Pancreas (tissue), 10 donors: ENCODE measurements around the gene VEGFC. TPM values are rescaled to one million over a fixed set of nuclear protein-coding genes. Genes with fewer than 3 reads are reported as not detected.

ENCODE experiments used
- ATAC-seq, 4 donors: fragments of 200-7000 bp; cut with Tn5 transposase; one replicate each; pipeline versions ENCODE4 v1.8.0 to v1.9.1; 2020; ENCODE audit warnings: mild to moderate bottlenecking in 4 of 4, moderate library complexity in 4 of 4
- DNase-seq, 6 donors: peaks; one replicate each; pipeline ENCODE4 v3.0.0-alpha.2; 2020
- FAIRE-seq: peaks from 2 replicates; lab custom pipeline; 2012; peaks lifted over from hg19 to GRCh38; lab: Jason Lieb, UNC
- H3K27ac ChIP-seq, 4 donors: fragments of 200-600 bp; sonication (generic); 1 replicate in 3 of 4; 2 replicates in 1 of 4; pipeline versions ENCODE4 v1.5.0 to v1.8.0; 2020
- H3K27me3 ChIP-seq, 4 donors: fragments of 200-600 bp; one replicate each; pipeline ENCODE4 v1.8.0; 2021
- H3K36me3 ChIP-seq, 3 donors: fragments of 200-600 bp; sonication (generic) in 1 of 3; one replicate each; pipeline versions ENCODE4 v1.5.0 to v1.8.0; 2020 to 2021
- H3K4me1 ChIP-seq, 3 donors: fragments of 200-600 bp; one replicate each; pipeline ENCODE4 v1.8.0; 2021
- H3K4me3 ChIP-seq, 4 donors: fragments of 200-600 bp; sonication (generic) in 2 of 4; one replicate each; pipeline versions ENCODE4 v1.5.0 to v1.8.0; 2020 to 2021
- H3K9me3 ChIP-seq, 4 donors: fragments of 200-600 bp; one replicate each; pipeline ENCODE4 v1.8.0; 2021
- CTCF ChIP-seq, 4 donors: fragments of 200-600 bp; sonication (generic) in 3 of 4; IDR thresholded peaks; one replicate each; pipeline versions ENCODE4 v1.5.0 to v1.8.0; 2021; ENCODE audit warnings: antibody characterized with exemption in 4 of 4
- whole genome bisulfite sequencing, 2 donors: extraction: QIAGEN DNeasy Blood & Tissue Kit; methylation state at CpG; one replicate each; pipeline ENCODE4 v1.1.7; 2013; 5-methylcytosine and 5-hydroxymethylcytosine counted together
- intact Hi-C, 3 donors: fragments of 100-400 bp; cut with DNase I; formaldehyde crosslinking; loops; one replicate each; pipeline versions ENCODE4 v1.11.1 to v1.14.2; 2022
- polyA plus RNA-seq, 2 donors: library from polyadenylated mRNA; stranded (reverse); fragments of 200-250 nt; gene quantifications; one replicate each; pipeline ENCODE4 v1.2.3, GENCODE V29; 2013
- total RNA-seq, 6 donors: library from RNA; stranded (reverse); fragmentation: NEBNext Ultra II Directional in 4 of 6; extraction: Animal tissue kit (Norgen Biotek cat#: 25700) in 4 of 6; gene quantifications; one replicate each; pipeline versions ENCODE4 v1.2.1 to v1.2.4, GENCODE V29; 2021 to 2023
- donor health status: healthy with polysubstance abuse.
- donor health status: DM: no; HTN: no; CAD: no; lungs with moderate emphysema.
- donor health status: DM: no; HTN: no; CAD: no.
- donor health status: control.
- donor health status: control.
- donor health status: Bipolar disorder and iron deficiency.
- donor health status: DM: yes; HTN: yes; CAD: no.
- donor health status: DM: no; HTN: no; CAD: no.
- donor health status: DM: no; HTN: no; CAD: no.
- donor health status: DM: yes; HTN: yes; CAD: no.

VEGFC gene
- total and polyA plus RNA-seq, 8 donors = 0.67 to 3.3 (median 1.1) TPM

DNA sequence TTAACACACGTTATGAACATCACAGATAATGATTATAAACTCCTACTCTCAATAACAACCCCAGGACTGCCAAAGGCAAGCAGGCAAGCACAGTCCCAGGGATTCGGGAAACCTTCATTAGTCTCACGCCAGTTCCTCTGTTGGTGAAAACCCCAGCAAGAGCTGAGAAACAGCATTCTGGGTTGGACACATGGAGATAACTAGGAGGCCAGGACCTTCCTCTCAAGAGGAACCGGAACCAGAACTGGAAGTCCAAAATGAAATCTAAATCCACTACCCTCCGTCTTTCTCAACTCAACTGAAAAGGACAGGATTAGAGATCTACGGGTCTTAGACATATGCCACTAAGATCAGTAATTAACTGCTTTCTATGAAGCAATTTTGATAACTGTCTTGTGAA lies 3.8 kb downstream of the VEGFC start:
- ATAC-seq (no peak), FAIRE-seq (no peak), DNase-seq (no peak)
- Histone ChIP-seq H3K9me3 (no peaks in the 10 kb centered on the region), H3K4me1 (no peaks in the 10 kb centered on the region), H3K4me3 (no peak overlapping the region), H3K27me3 (peaks cover 0 to 7% (median 3%) of the 10 kb centered on the region in 4 donors), H3K27ac (no peak overlapping the region), H3K36me3 (no peaks in the 10 kb centered on the region)
- 65 to 74% methylated on average over 6 of the region's 6 CpGs for whole genome bisulfite sequencing, 2 donors
- TF ChIP-seq CTCF (IDR thresholded peaks at IDR 0.05) = no peak
- intact Hi-C loops = no loop called here

DNA sequence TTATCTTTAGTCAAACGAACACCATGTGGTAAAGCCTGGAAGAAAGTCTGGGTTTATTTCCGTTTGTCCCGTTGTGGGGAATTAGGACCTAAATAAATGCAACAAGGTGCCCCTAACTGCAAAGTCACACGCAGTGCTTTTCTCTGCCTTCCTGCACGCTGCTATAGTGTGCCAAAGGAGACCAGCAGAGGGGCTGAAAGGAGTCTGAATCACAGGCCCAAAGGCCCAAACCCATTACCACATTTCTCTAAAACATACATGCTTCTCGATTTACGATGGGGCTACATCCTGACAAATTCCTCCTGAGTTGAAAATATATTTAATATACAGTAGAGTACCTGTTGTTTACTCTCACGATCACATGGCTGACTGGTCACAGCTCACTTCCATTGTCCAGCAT lies 4.5 kb downstream of the VEGFC start:
- no peaks in the 10 kb centered on the region for H3K36me3 ChIP-seq
- peaks cover 0 to 7% (median 3%) of the 10 kb centered on the region in 4 donors for H3K27me3 ChIP-seq
- intact Hi-C loops = no loop called here
- DNase-seq = no peak
- H3K9me3 ChIP-seq = no peaks in the 10 kb centered on the region
- TF ChIP-seq CTCF (IDR thresholded peaks at IDR 0.05) = no peak
- no peak for FAIRE-seq
- no peak for ATAC-seq
- no peak overlapping the region for H3K27ac ChIP-seq
- H3K4me3 ChIP-seq = no peak overlapping the region
- H3K4me1 ChIP-seq = no peaks in the 10 kb centered on the region
- 55 to 63% methylated on average over 8 of the region's 8 CpGs for WGBS, 2 donors

DNA sequence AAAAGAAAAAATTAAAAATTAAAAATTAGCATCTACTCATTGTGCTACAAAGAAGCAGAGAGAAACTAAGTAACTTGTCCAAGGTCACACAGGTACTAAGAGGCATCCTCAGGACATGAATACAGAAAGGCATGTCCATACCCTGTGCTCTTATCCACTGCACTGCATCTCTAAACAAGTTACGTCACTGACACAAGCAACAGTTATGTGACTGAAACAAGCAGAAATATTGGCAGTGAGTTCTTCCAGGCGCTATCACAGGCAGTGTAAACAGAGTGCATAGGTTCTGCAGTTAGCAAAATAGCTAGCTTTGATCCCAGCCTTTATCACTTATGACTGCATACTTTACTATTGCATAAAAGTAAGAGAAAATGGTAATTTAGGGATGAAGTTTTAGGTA lies 7.9 kb downstream of the VEGFC start:
- no peaks in the 10 kb centered on the region for H3K4me1 ChIP-seq
- no peak overlapping the region for H3K27ac ChIP-seq
- ATAC-seq (no peak), DNase-seq (no peak), FAIRE-seq (no peak)
- no peak for TF ChIP-seq CTCF (IDR thresholded peaks at IDR 0.05)
- no peak overlapping the region for H3K4me3 ChIP-seq
- intact Hi-C loops = no loop called here
- H3K36me3 ChIP-seq = no peaks in the 10 kb centered on the region
- no peaks in the 10 kb centered on the region for H3K9me3 ChIP-seq
- 26 to 37% methylated on average over 2 of the region's 2 CpGs for WGBS, 2 donors
- peaks cover 0 to under 1% (median 0%) of the 10 kb centered on the region in 4 donors for H3K27me3 ChIP-seq

GRCh38 chr4:176782794-176783193 lies 9.9 kb downstream of the VEGFC start:
- no peak for TF ChIP-seq CTCF (IDR thresholded peaks at IDR 0.05)
- no peak overlapping the region for H3K27ac ChIP-seq
- H3K36me3 ChIP-seq = no peaks in the 10 kb centered on the region
- FAIRE-seq (no peak), DNase-seq (no peak), ATAC-seq (no peak)
- H3K4me1 ChIP-seq = no peaks in the 10 kb centered on the region
- intact Hi-C loops = no loop called here
- no peaks in the 10 kb centered on the region for H3K27me3 ChIP-seq
- 69 to 73% methylated on average over 2 of the region's 2 CpGs for WGBS, 2 donors
- H3K9me3 ChIP-seq = no peaks in the 10 kb centered on the region
- no peak overlapping the region for H3K4me3 ChIP-seq

DNA sequence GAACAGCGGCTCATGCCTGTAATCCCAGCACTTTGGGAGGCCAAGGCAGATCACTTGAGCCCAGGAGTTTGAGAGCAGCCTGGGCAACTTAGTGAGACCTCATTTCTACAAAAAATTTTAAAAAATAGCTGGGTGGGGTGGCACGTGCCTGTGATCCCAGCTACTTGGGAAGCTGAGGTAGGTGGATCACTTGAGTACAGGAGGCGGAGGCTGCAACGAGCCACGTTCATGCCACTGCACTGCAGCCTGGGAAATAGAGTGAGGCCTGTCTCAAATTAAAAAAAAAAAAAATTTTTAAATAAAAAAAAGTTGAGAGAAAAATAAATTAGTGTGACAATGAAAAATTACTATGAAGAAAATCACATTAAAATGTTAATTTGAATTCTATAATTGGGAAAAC lies 10.5 kb downstream of the VEGFC start:
- no peak for ATAC-seq
- no peaks in the 10 kb centered on the region for H3K36me3 ChIP-seq
- no peak overlapping the region for H3K27ac ChIP-seq
- H3K4me1 ChIP-seq = no peaks in the 10 kb centered on the region
- FAIRE-seq = no peak
- no peak for DNase-seq
- no peaks in the 10 kb centered on the region for H3K27me3 ChIP-seq
- WGBS, 2 donors = 68 to 78% methylated on average over 5 of the region's 5 CpGs
- intact Hi-C loops = no loop called here
- no peaks in the 10 kb centered on the region for H3K9me3 ChIP-seq
- no peak overlapping the region for H3K4me3 ChIP-seq
- no peak for TF ChIP-seq CTCF (IDR thresholded peaks at IDR 0.05)
